ENCODE results near the gene SAP25. TPM values are rescaled to one million over a fixed set of nuclear protein-coding genes. Genes with fewer than 3 reads are reported as not detected.

SAP25 gene
- total RNA-seq, 1 experiment from 2014 or later = 4.4 TPM

- H3K79me2 ChIP-seq (ENCODE audit: insufficient read depth, low read length) = no peaks in the 10 kb centered on the region
- H3K4me2 ChIP-seq (ENCODE audit: low read length) = no peak overlapping the region
- intact Hi-C loops (cut with micrococcal nuclease) = no loop called here
- H2AFZ ChIP-seq (ENCODE audit: low read depth, low read length, poor library complexity, severe bottlenecking) = no peak overlapping the region
- H3K36me3 ChIP-seq (ENCODE audit: control insufficient read depth in 1 of 2, insufficient read depth in 2 of 2, low read length in 2 of 2) = no peaks in the 10 kb centered on the region
- no peak overlapping the region for H3K27ac ChIP-seq (ENCODE audit: low read depth, low read length)
- H3K9ac ChIP-seq (ENCODE audit: low read length) = no peak overlapping the region
- TF ChIP-seq POLR2A (IDR thresholded peaks at IDR 0.05; ENCODE audit: borderline replicate concordance, extremely low read depth, insufficient read depth, insufficient read length) (no peak), ZFX (IDR thresholded peaks at IDR 0.05) (no peak), ZBTB33 (IDR thresholded peaks at IDR 0.05; ENCODE audit: extremely low read depth, insufficient replicate concordance, low read length) (no peak), TCF7L2 (IDR thresholded peaks at IDR 0.05; ENCODE audit: borderline replicate concordance, extremely low read depth, insufficient read depth, insufficient read length) (no peak), ZNF274 (IDR thresholded peaks at IDR 0.05; ENCODE audit: low read depth, low read length) (no peak), ELF1 (IDR thresholded peaks at IDR 0.05; ENCODE audit: borderline replicate concordance, low read depth) (no peak), MAX (IDR thresholded peaks at IDR 0.05) (no peak), REST (IDR thresholded peaks at IDR 0.05; ENCODE audit: low read depth) (no peak), CBX3 (IDR thresholded peaks at IDR 0.05; ENCODE audit: low read depth) (no peak), EGR1 (IDR thresholded peaks at IDR 0.05; ENCODE audit: low read depth) (no peak), SIN3A (IDR thresholded peaks at IDR 0.05; ENCODE audit: low read depth) (no peak), JUND (IDR thresholded peaks at IDR 0.05) (no peak), SP1 (IDR thresholded peaks at IDR 0.05; ENCODE audit: low read depth) (no peak)
- RAD21 ChIA-PET (ENCODE audit: low non-redundant PET in 1 of 2, low total read pairs in 2 of 2, uncharacterized antibody in 2 of 2, unreplicated experiment in 2 of 2) = no interaction called here
- H3K9me3 ChIP-seq (ENCODE audit: control insufficient read depth in 1 of 2, insufficient read depth in 1 of 2, low read depth in 1 of 2, low read length in 2 of 2) = no peaks in the 10 kb centered on the region
- ATAC-seq (no peak), DNase-seq (ENCODE audit: low read depth, low spot score) (no peak)
- CTCF ChIA-PET = no interaction called here
- POLR2A ChIA-PET = no interaction called here
- no peak overlapping the region for H3K4me3 ChIP-seq (replicated peaks in 1 of 2; ENCODE audit: low read depth in 1 of 2, low read length in 2 of 2)
- H3K9me2 ChIP-seq (ENCODE audit: insufficient read depth) = no peaks in the 10 kb centered on the region
- no peaks in the 10 kb centered on the region for H4K20me1 ChIP-seq (ENCODE audit: insufficient read depth)
- BruUV-seq (replicated peaks) = no TSS peak
- peaks cover 0 to 8% of the 10 kb centered on the region in 2 experiments; a peak in 2 of 4 replicates for H3K4me1 ChIP-seq (ENCODE audit: control insufficient read depth in 1 of 2, insufficient read depth in 2 of 2, low read length in 2 of 2)
- H3K27me3 ChIP-seq (ENCODE audit: insufficient read depth, low read length) = no peaks in the 10 kb centered on the region
Measured at GRCh38 chr7:100620804-100621203, 47.1 kb upstream of the SAP25 start.

All from HCT116 (cell line).